GM19463 (cell line): Measurements from ENCODE around the gene SPATS2.

Experiments
- ATAC-seq: cut with Tn5 transposase; IDR thresholded peaks from one replicate; pipeline ENCODE4 v1.9.1; 2021; ENCODE audit warnings: mild to moderate bottlenecking, moderate library complexity; ENCODE audit not compliant: unreplicated experiment

Gene SPATS2

GRCh38 chr12:49461221-49461620 lies 94.0 kb downstream of the SPATS2 start:
- no peak for ATAC-seq

- no peak for ATAC-seq
Measured at GRCh38 chr12:49462083-49462744, 95.0 kb downstream of the SPATS2 start.

- ATAC-seq, result no peak
Measured at GRCh38 chr12:49465132-49465531, 97.9 kb downstream of the SPATS2 start.

GRCh38 chr12:49470986-49471385 lies 103.7 kb downstream of the SPATS2 start:
- no peak for ATAC-seq

- ATAC-seq, result peak; percentile 69
Measured at GRCh38 chr12:49471557-49471956, 104.3 kb downstream of the SPATS2 start.

- ATAC-seq, result no peak
Measured at GRCh38 chr12:49476091-49476490, 108.8 kb downstream of the SPATS2 start.

GRCh38 chr12:49478949-49479664 lies 111.8 kb downstream of the SPATS2 start:
- no peak for ATAC-seq

- no peak for ATAC-seq
Measured at GRCh38 chr12:49482095-49483051, 115.1 kb downstream of the SPATS2 start.

GRCh38 chr12:49483619-49484018 lies 116.4 kb downstream of the SPATS2 start:
- ATAC-seq, result no peak

GRCh38 chr12:49487605-49488004 lies 120.3 kb downstream of the SPATS2 start:
- no peak for ATAC-seq

GRCh38 chr12:49489154-49489553 lies 121.9 kb downstream of the SPATS2 start:
- no peak for ATAC-seq

GRCh38 chr12:49489720-49490119 lies 122.5 kb downstream of the SPATS2 start:
- ATAC-seq, result no peak

GRCh38 chr12:49491823-49492222 lies 124.6 kb downstream of the SPATS2 start:
- no peak for ATAC-seq

- ATAC-seq, result no peak
Measured at GRCh38 chr12:49493900-49494299, 126.6 kb downstream of the SPATS2 start.

GRCh38 chr12:49496417-49497360 lies 129.4 kb downstream of the SPATS2 start:
- ATAC-seq, result no peak

GRCh38 chr12:49501895-49502294 lies 134.6 kb downstream of the SPATS2 start:
- no peak for ATAC-seq

GRCh38 chr12:49502590-49502989 lies 135.3 kb downstream of the SPATS2 start:
- no peak for ATAC-seq

GRCh38 chr12:49503674-49504180 lies 136.5 kb downstream of the SPATS2 start:
- ATAC-seq, result no peak

- ATAC-seq, result no peak
Measured at GRCh38 chr12:49505672-49506071, 138.4 kb downstream of the SPATS2 start.

GRCh38 chr12:49507139-49507538 lies 139.9 kb downstream of the SPATS2 start:
- no peak for ATAC-seq
